CD14-positive monocyte (primary cell): ENCODE measurements around the gene GTF2H4. TPM values are rescaled to one million over a fixed set of nuclear protein-coding genes. Genes with fewer than 3 reads are reported as not detected.

Experiments
- DNase-seq, 3 donors: peaks; one replicate each; pipeline ENCODE4 v3.0.0-alpha.2; 2011 to 2022
- H2AFZ ChIP-seq: 2 replicates; pipeline ENCODE4 v1.6.0; 2012; ENCODE audit warnings: mild to moderate bottlenecking, low read depth, low read length, inconsistent platforms; ENCODE audit not compliant: insufficient read depth, poor library complexity, severe bottlenecking
- H3K27ac ChIP-seq, 2 donors: 1 replicate in 1 of 2; 2 replicates in 1 of 2; pipeline ENCODE4 v1.5.1; 2012 to 2013; ENCODE audit warnings: low read length in 2 of 2, control low read depth in 1 of 2, inconsistent platforms in 1 of 2, low read depth in 1 of 2, mild to moderate bottlenecking in 1 of 2
- H3K27me3 ChIP-seq, 2 donors: one replicate each; pipeline versions ENCODE4 v1.6.0 to v1.6.1; 2011 to 2013; ENCODE audit warnings: low read length in 2 of 2; ENCODE audit not compliant: control insufficient read depth in 2 of 2, insufficient read depth in 2 of 2
- H3K36me3 ChIP-seq, 2 donors: replicated peaks in 1 of 2; 1 replicate in 1 of 2; 2 replicates in 1 of 2; pipeline versions ENCODE4 v1.5.1 to v1.6.1; 2012 to 2013; ENCODE audit warnings: low read length in 2 of 2, control low read depth in 1 of 2, inconsistent platforms in 1 of 2, mild to moderate bottlenecking in 1 of 2; ENCODE audit not compliant: insufficient read depth in 2 of 2, control insufficient read depth in 1 of 2
- H3K4me1 ChIP-seq, 2 donors: 1 replicate in 1 of 2; 2 replicates in 1 of 2; pipeline versions ENCODE4 v1.5.1 to v1.6.1; 2012 to 2013; ENCODE audit warnings: low read length in 2 of 2, control low read depth in 1 of 2, inconsistent platforms in 1 of 2, mild to moderate bottlenecking in 1 of 2, moderate library complexity in 1 of 2; ENCODE audit not compliant: insufficient read depth in 2 of 2, control insufficient read depth in 1 of 2
- H3K4me2 ChIP-seq: replicated peaks from 2 replicates; pipeline ENCODE3; 2012; ENCODE audit warnings: low read length, moderate library complexity, mild to moderate bottlenecking; ENCODE audit not compliant: poor library complexity, severe bottlenecking; ENCODE audit errors: extremely low read depth
- H3K4me3 ChIP-seq, 3 experiments: fragments of 200-600 bp in 1 of 3; sonication (generic) in 1 of 3; replicated peaks in 1 of 3; 1 replicate in 2 of 3; 2 replicates in 1 of 3; pipeline ENCODE4 v1.5.1; 2011 to 2013; ENCODE audit warnings: low read length in 3 of 3, mild to moderate bottlenecking in 3 of 3, control low read depth in 2 of 3, low read depth in 2 of 3, inconsistent platforms in 1 of 3, moderate library complexity in 1 of 3
- H3K79me2 ChIP-seq: 2 replicates; pipeline ENCODE4 v1.6.0; 2012; ENCODE audit warnings: mild to moderate bottlenecking, control low read depth, inconsistent platforms, low read length, moderate library complexity; ENCODE audit not compliant: insufficient read depth
- H3K9ac ChIP-seq: 2 replicates; pipeline ENCODE4 v1.6.0; 2017; ENCODE audit warnings: low read length, mild to moderate bottlenecking; ENCODE audit not compliant: insufficient read depth, poor library complexity, severe bottlenecking
- H3K9me3 ChIP-seq, 2 donors: replicated peaks in 1 of 2; 1 replicate in 1 of 2; 2 replicates in 1 of 2; pipeline versions ENCODE4 v1.5.1 to v1.6.1; 2012 to 2013; ENCODE audit warnings: low read length in 2 of 2, control low read depth in 1 of 2; ENCODE audit not compliant: control insufficient read depth in 1 of 2, insufficient read depth in 1 of 2
- H4K20me1 ChIP-seq: 2 replicates; pipeline ENCODE4 v1.6.0; 2012; ENCODE audit warnings: mild to moderate bottlenecking, low read length, control low read depth, moderate library complexity; ENCODE audit not compliant: insufficient read depth
- H3K27ac Mint-ChIP-seq, 7 donors: one replicate each; pipeline ENCODE4 v1.8.0; 2020; ENCODE audit warnings: mild to moderate bottlenecking in 7 of 7, mixed read lengths in 7 of 7, moderate library complexity in 6 of 7, inconsistent platforms in 2 of 7
- H3K27me3 Mint-ChIP-seq, 3 donors: one replicate each; pipeline ENCODE4 v1.8.0; 2021 to 2022; ENCODE audit warnings: low read depth in 3 of 3, mild to moderate bottlenecking in 3 of 3, mixed read lengths in 3 of 3, moderate library complexity in 3 of 3, inconsistent platforms in 1 of 3
- H3K36me3 Mint-ChIP-seq, 2 donors: one replicate each; pipeline ENCODE4 v1.8.0; 2020; ENCODE audit warnings: mixed read lengths in 2 of 2, inconsistent platforms in 1 of 2, mild to moderate bottlenecking in 1 of 2
- H3K4me1 Mint-ChIP-seq: one replicate; pipeline ENCODE4 v1.8.0; 2020; ENCODE audit warnings: mild to moderate bottlenecking, mixed read lengths
- H3K4me3 Mint-ChIP-seq, 2 donors: one replicate each; pipeline ENCODE4 v1.8.0; 2020; ENCODE audit warnings: mild to moderate bottlenecking in 2 of 2, mixed read lengths in 2 of 2, moderate library complexity in 1 of 2
- H3K9me3 Mint-ChIP-seq, 7 donors: one replicate each; pipeline ENCODE4 v1.8.0; 2020 to 2022; ENCODE audit warnings: mixed read lengths in 7 of 7, mild to moderate bottlenecking in 6 of 7, moderate library complexity in 6 of 7, inconsistent platforms in 2 of 7
- WGBS: methylation state at CpG from one replicate; pipeline ENCODE4 v1.1.5; 2013; ENCODE audit warnings: missing lambda C conversion rate; ENCODE audit not compliant: insufficient coverage; 5-methylcytosine and 5-hydroxymethylcytosine counted together
- intact Hi-C, 2 donors: fragments of 100-400 bp; cut with micrococcal nuclease; formaldehyde crosslinking; loops; one replicate each; pipeline versions ENCODE4 v1.15.0 to v1.15.1; 2023
- polyA plus RNA-seq, 3 donors: library from polyadenylated mRNA; depleted of rRNA in 1 of 3; unstranded in 2 of 3; stranded (reverse) in 1 of 3; fragments of 300-500 nt in 2 of 3; fragments of >200 nt in 1 of 3; fragmentation: Illumina TruSeq in 2 of 3; gene quantifications; 1 replicate in 2 of 3; 2 replicates in 1 of 3; pipeline ENCODE4 v1.2.3, GENCODE V29; 2012 to 2021
- TF ChIP-seq, protein P1 (sequence below): fragments of 200-600 bp; IDR thresholded peaks from one replicate; pipeline ENCODE4 v1.8.0; 2022; ENCODE audit warnings: antibody characterized with exemption, mild to moderate bottlenecking

GTF2H4 gene
- polyA plus RNA-seq, 3 donors = 3.6 to 14.5 (median 6.0) TPM

GRCh38 chr6:30945281-30945680 lies 37.3 kb downstream of the GTF2H4 start:
- Mint-ChIP-seq H3K4me1 (peaks cover 4% of the 10 kb centered on the region), H3K36me3 (no peaks in the 10 kb centered on the region), H3K9me3 (peaks cover 0 to 6% (median 3%) of the 10 kb centered on the region in 7 donors), H3K27ac (no peak overlapping the region), H3K27me3 (peaks cover 29 to 59% (median 31%) of the 10 kb centered on the region in 3 donors), H3K4me3 (no peak overlapping the region)
- no peak for DNase-seq
- Histone ChIP-seq H3K4me1 (no peaks in the 10 kb centered on the region), H3K79me2 (no peaks in the 10 kb centered on the region), H3K36me3 (no peaks in the 10 kb centered on the region), H3K9me3 (no peaks in the 10 kb centered on the region), H4K20me1 (no peaks in the 10 kb centered on the region), H3K4me2 (no peak overlapping the region), H3K9ac (no peak overlapping the region), H2AFZ (no peak overlapping the region), H3K27ac (no peak overlapping the region), H3K4me3 (no peak overlapping the region), H3K27me3 (peaks cover 7 to 16% of the 10 kb centered on the region in 2 donors)
- TF ChIP-seq, protein P1, sequence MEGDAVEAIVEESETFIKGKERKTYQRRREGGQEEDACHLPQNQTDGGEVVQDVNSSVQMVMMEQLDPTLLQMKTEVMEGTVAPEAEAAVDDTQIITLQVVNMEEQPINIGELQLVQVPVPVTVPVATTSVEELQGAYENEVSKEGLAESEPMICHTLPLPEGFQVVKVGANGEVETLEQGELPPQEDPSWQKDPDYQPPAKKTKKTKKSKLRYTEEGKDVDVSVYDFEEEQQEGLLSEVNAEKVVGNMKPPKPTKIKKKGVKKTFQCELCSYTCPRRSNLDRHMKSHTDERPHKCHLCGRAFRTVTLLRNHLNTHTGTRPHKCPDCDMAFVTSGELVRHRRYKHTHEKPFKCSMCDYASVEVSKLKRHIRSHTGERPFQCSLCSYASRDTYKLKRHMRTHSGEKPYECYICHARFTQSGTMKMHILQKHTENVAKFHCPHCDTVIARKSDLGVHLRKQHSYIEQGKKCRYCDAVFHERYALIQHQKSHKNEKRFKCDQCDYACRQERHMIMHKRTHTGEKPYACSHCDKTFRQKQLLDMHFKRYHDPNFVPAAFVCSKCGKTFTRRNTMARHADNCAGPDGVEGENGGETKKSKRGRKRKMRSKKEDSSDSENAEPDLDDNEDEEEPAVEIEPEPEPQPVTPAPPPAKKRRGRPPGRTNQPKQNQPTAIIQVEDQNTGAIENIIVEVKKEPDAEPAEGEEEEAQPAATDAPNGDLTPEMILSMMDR = no peak
- intact Hi-C loops = no loop called here
- 100% methylated on average over 2 of the region's 5 CpGs for whole genome bisulfite sequencing

DNA sequence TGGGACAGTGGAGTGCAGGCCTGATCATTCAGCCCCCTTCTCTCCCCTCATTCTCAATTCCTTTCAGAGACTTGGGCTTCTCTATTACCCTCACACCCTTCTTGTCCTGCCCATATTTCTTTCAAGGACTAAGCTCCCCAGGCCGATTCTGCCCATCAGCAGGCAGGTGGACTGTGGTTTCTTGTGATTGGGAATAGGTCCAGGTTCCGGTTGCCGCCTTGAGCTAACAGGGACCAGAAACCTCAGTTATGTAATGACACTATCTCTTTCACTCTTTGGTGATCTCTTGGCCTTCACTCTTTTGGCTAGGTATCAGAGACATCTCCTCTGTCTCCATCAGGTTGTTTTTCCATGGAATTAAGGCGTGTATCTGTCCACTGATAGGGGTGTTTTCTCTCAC lies 39.2 kb downstream of the GTF2H4 start:
- Mint-ChIP-seq H3K27me3 (peaks cover 29 to 59% (median 36%) of the 10 kb centered on the region in 3 donors), H3K27ac (no peak overlapping the region)
- H3K4me2 ChIP-seq = no peak overlapping the region

More for the DNA sequence above, 39.2 kb downstream of the GTF2H4 start:
- TF ChIP-seq, protein P1 = no peak
- Mint-ChIP-seq H3K4me3 (no peak overlapping the region), H3K9me3 (peaks cover 1 to 9% (median 6%) of the 10 kb centered on the region in 7 donors), H3K36me3 (no peaks in the 10 kb centered on the region), H3K4me1 (peaks cover 4% of the 10 kb centered on the region)
- no CpG with 5 or more reads among the region's 4 CpGs for WGBS
- Histone ChIP-seq H3K27me3 (peaks cover 12 to 26% of the 10 kb centered on the region in 2 donors), H3K79me2 (no peaks in the 10 kb centered on the region), H4K20me1 (no peaks in the 10 kb centered on the region), H2AFZ (no peak overlapping the region), H3K36me3 (no peaks in the 10 kb centered on the region), H3K9me3 (no peaks in the 10 kb centered on the region), H3K4me3 (no peak overlapping the region), H3K9ac (no peak overlapping the region), H3K4me1 (no peaks in the 10 kb centered on the region), H3K27ac (no peak overlapping the region)
- intact Hi-C loops = no loop called here
- no peak for DNase-seq
